ENCODE measurements around the gene CIB2. TPM values are rescaled to one million over a fixed set of nuclear protein-coding genes. Genes with fewer than 3 reads are reported as not detected.

The CIB2 gene
- polyA plus RNA-seq, 1 donor from 2014 or later: 32.4 TPM

GRCh38 chr15:78110916-78111475 is 20.2 kb downstream of the CIB2 start:
- no peaks in the 10 kb centered on the region for H4K20me1 ChIP-seq (ENCODE audit: insufficient read depth)
- no peaks in the 10 kb centered on the region for H3K9me3 ChIP-seq (ENCODE audit: low read length)
- no peak overlapping the region for H3K4me3 ChIP-seq (ENCODE audit: low read length)
- no peaks in the 10 kb centered on the region for H3K36me3 ChIP-seq (ENCODE audit: insufficient read depth, low read length)
- H3K27ac ChIP-seq (ENCODE audit: low read length): no peak overlapping the region
- no peaks in the 10 kb centered on the region for H3K79me2 ChIP-seq (replicated peaks; ENCODE audit: insufficient read depth, low read length)
- no peaks in the 10 kb centered on the region for H3K9me2 ChIP-seq (ENCODE audit: insufficient read depth, low read length)
- no peaks in the 10 kb centered on the region for H3F3A ChIP-seq (ENCODE audit: insufficient read depth, low read length, poor library complexity, severe bottlenecking)
- no peak overlapping the region for H2AFZ ChIP-seq (ENCODE audit: low read depth, low read length)
- no peak overlapping the region for H3K4me2 ChIP-seq (ENCODE audit: low read length)
- H3K27me3 ChIP-seq (ENCODE audit: insufficient read depth, low read depth, low read length): no peaks in the 10 kb centered on the region
- no peak for TF ChIP-seq POLR2AphosphoS5 (IDR thresholded peaks at IDR 0.05)
- TF ChIP-seq, protein P1, sequence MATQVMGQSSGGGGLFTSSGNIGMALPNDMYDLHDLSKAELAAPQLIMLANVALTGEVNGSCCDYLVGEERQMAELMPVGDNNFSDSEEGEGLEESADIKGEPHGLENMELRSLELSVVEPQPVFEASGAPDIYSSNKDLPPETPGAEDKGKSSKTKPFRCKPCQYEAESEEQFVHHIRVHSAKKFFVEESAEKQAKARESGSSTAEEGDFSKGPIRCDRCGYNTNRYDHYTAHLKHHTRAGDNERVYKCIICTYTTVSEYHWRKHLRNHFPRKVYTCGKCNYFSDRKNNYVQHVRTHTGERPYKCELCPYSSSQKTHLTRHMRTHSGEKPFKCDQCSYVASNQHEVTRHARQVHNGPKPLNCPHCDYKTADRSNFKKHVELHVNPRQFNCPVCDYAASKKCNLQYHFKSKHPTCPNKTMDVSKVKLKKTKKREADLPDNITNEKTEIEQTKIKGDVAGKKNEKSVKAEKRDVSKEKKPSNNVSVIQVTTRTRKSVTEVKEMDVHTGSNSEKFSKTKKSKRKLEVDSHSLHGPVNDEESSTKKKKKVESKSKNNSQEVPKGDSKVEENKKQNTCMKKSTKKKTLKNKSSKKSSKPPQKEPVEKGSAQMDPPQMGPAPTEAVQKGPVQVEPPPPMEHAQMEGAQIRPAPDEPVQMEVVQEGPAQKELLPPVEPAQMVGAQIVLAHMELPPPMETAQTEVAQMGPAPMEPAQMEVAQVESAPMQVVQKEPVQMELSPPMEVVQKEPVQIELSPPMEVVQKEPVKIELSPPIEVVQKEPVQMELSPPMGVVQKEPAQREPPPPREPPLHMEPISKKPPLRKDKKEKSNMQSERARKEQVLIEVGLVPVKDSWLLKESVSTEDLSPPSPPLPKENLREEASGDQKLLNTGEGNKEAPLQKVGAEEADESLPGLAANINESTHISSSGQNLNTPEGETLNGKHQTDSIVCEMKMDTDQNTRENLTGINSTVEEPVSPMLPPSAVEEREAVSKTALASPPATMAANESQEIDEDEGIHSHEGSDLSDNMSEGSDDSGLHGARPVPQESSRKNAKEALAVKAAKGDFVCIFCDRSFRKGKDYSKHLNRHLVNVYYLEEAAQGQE (IDR thresholded peaks at IDR 0.05; ENCODE audit: borderline replicate concordance): no peak
- TF ChIP-seq MXI1 (conservative IDR thresholded peaks at IDR 0.05; ENCODE audit: poor library complexity, severe bottlenecking): no peak
- no peak for TF ChIP-seq EZH2 (IDR thresholded peaks at IDR 0.05; ENCODE audit: borderline replicate concordance, insufficient read depth, low read length, poor library complexity, severe bottlenecking)
- no peak for TF ChIP-seq SMC3 (conservative IDR thresholded peaks at IDR 0.05; ENCODE audit: poor library complexity)
- TF ChIP-seq, protein P2, sequence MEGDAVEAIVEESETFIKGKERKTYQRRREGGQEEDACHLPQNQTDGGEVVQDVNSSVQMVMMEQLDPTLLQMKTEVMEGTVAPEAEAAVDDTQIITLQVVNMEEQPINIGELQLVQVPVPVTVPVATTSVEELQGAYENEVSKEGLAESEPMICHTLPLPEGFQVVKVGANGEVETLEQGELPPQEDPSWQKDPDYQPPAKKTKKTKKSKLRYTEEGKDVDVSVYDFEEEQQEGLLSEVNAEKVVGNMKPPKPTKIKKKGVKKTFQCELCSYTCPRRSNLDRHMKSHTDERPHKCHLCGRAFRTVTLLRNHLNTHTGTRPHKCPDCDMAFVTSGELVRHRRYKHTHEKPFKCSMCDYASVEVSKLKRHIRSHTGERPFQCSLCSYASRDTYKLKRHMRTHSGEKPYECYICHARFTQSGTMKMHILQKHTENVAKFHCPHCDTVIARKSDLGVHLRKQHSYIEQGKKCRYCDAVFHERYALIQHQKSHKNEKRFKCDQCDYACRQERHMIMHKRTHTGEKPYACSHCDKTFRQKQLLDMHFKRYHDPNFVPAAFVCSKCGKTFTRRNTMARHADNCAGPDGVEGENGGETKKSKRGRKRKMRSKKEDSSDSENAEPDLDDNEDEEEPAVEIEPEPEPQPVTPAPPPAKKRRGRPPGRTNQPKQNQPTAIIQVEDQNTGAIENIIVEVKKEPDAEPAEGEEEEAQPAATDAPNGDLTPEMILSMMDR (IDR thresholded peaks at IDR 0.05; ENCODE audit: poor library complexity, severe bottlenecking): no peak
- TF ChIP-seq RAD21 (conservative IDR thresholded peaks at IDR 0.05): no peak
- H3K9ac ChIP-seq (ENCODE audit: low read length): no peak overlapping the region

DNA sequence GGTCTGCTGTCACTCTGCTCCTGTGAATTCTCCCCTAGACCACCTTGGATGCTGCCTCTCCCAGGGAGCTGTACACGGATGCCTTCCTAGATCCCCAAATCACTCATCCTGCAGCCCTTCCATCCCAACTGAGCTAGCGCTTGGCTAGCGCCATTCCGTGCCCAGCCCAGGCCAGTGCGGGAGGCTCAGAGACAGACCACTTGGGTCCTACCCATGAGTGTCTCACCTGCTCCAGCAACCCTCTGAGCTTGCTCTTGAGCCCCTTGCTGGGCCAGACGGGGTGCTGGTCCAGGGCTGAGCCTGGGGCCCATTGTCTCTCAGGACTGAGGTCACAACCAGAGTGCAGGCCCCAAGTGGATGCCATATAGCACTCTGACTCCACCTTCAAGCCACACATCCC is 21.1 kb downstream of the CIB2 start:
- H3K4me2 ChIP-seq (ENCODE audit: low read length): no peak overlapping the region
- H3K9ac ChIP-seq (ENCODE audit: low read length): no peak overlapping the region
- no peaks in the 10 kb centered on the region for H3K9me3 ChIP-seq (ENCODE audit: low read length)
- H3K27ac ChIP-seq (ENCODE audit: low read length): no peak overlapping the region
- H3K27me3 ChIP-seq (ENCODE audit: insufficient read depth, low read depth, low read length): no peaks in the 10 kb centered on the region
- no peaks in the 10 kb centered on the region for H4K20me1 ChIP-seq (ENCODE audit: insufficient read depth)
- no peaks in the 10 kb centered on the region for H3K79me2 ChIP-seq (replicated peaks; ENCODE audit: insufficient read depth, low read length)
- H2AFZ ChIP-seq (ENCODE audit: low read depth, low read length): no peak overlapping the region
- no peaks in the 10 kb centered on the region for H3K9me2 ChIP-seq (ENCODE audit: insufficient read depth, low read length)
- H3K4me3 ChIP-seq (ENCODE audit: low read length): no peak overlapping the region
- no peaks in the 10 kb centered on the region for H3K36me3 ChIP-seq (ENCODE audit: insufficient read depth, low read length)
- no peaks in the 10 kb centered on the region for H3F3A ChIP-seq (ENCODE audit: insufficient read depth, low read length, poor library complexity, severe bottlenecking)
- TF ChIP-seq TAF1 (IDR thresholded peaks at IDR 0.05; ENCODE audit: low read depth) (no peak), EP300 (conservative IDR thresholded peaks at IDR 0.05; ENCODE audit: poor library complexity, severe bottlenecking) (no peak)
- TF ChIP-seq, protein P2 (IDR thresholded peaks at IDR 0.05; ENCODE audit: poor library complexity, severe bottlenecking): no peak

Data from neural cell (in vitro differentiated cells).